MM.1S (cell line): Measurements from ENCODE around the gene STAP1.

ENCODE experiments used
- DNase-seq: peaks from one replicate; pipeline ENCODE4 v3.0.0-alpha.2; 2015
- H2AFZ ChIP-seq: fragments of 300-600 bp; sonication (generic); 2 replicates; pipeline ENCODE4 v1.6.0; 2016; ENCODE audit warnings: antibody characterized with exemption, low read length
- H3F3A ChIP-seq: fragments of 300-600 bp; sonication (generic); 2 replicates; pipeline ENCODE4 v1.6.1; 2016; ENCODE audit warnings: mild to moderate bottlenecking, antibody characterized with exemption, low read length, moderate library complexity, mixed read lengths; ENCODE audit not compliant: insufficient read depth
- H3K27ac ChIP-seq: fragments of 300-600 bp; sonication (generic); 2 replicates; pipeline ENCODE4 v1.5.1; 2016; ENCODE audit warnings: mild to moderate bottlenecking, low read length
- H3K27me3 ChIP-seq: fragments of 300-600 bp; sonication (generic); replicated peaks from 2 replicates; pipeline ENCODE4 v1.6.0; 2016; ENCODE audit warnings: low read length; ENCODE audit not compliant: insufficient read depth
- H3K36me3 ChIP-seq: fragments of 300-600 bp; sonication (generic); replicated peaks from 2 replicates; pipeline ENCODE4 v1.6.1; 2016; ENCODE audit warnings: mild to moderate bottlenecking, low read length, mixed read lengths; ENCODE audit not compliant: insufficient read depth
- H3K4me1 ChIP-seq: fragments of 300-600 bp; sonication (generic); 2 replicates; pipeline ENCODE4 v1.6.1; 2016; ENCODE audit warnings: low read length, mixed read lengths
- H3K4me2 ChIP-seq: fragments of 300-600 bp; sonication (generic); 2 replicates; pipeline ENCODE4 v1.6.0; 2016; ENCODE audit warnings: low read depth, low read length
- H3K4me3 ChIP-seq: fragments of 300-600 bp; sonication (generic); 2 replicates; pipeline ENCODE4 v1.5.1; 2016; ENCODE audit warnings: low read length, mixed read lengths
- H3K79me2 ChIP-seq: fragments of 300-600 bp; sonication (generic); 2 replicates; pipeline ENCODE4 v1.6.1; 2016; ENCODE audit warnings: mixed run types, low read length, mixed read lengths
- H3K9ac ChIP-seq: fragments of 300-600 bp; sonication (generic); 2 replicates; pipeline ENCODE4 v1.6.1; 2016; ENCODE audit warnings: low read length, mixed read lengths
- H3K9me2 ChIP-seq: fragments of 300-600 bp; sonication (generic); replicated peaks from 2 replicates; pipeline ENCODE4 v1.6.1; 2016; ENCODE audit warnings: mild to moderate bottlenecking, low read length, mixed read lengths; ENCODE audit not compliant: insufficient read depth
- H3K9me3 ChIP-seq: fragments of 300-600 bp; sonication (generic); replicated peaks from 2 replicates; pipeline ENCODE4 v1.6.1; 2016; ENCODE audit warnings: mild to moderate bottlenecking, low read length, mixed read lengths; ENCODE audit not compliant: insufficient read depth
- H4K20me1 ChIP-seq: fragments of 300-600 bp; sonication (generic); 2 replicates; pipeline ENCODE4 v1.6.1; 2016; ENCODE audit warnings: mild to moderate bottlenecking, low read length, moderate library complexity, mixed read lengths; ENCODE audit not compliant: insufficient read depth
- CTCF ChIP-seq: fragments of 300-600 bp; sonication (generic); IDR thresholded peaks from 2 replicates; pipeline ENCODE4 v1.5.1; 2016; ENCODE audit warnings: antibody characterized with exemption, low read length, mixed read lengths
- EZH2 ChIP-seq: fragments of 300-600 bp; sonication (generic); optimal IDR thresholded peaks from 2 replicates; pipeline ENCODE3; 2017; ENCODE audit warnings: low read depth, mild to moderate bottlenecking, antibody characterized with exemption, low read length, mixed read lengths
- EZH2phosphoT487 ChIP-seq: fragments of 300-600 bp; sonication (generic); IDR thresholded peaks from 2 replicates; pipeline ENCODE4 v1.6.1; 2018; ENCODE audit warnings: antibody characterized with exemption, low read length

STAP1 gene

GRCh38 chr4:67624939-67625338 is 66.4 kb downstream of the STAP1 start:
- H3K9me2 ChIP-seq = no peaks in the 10 kb centered on the region
- H3K4me1 ChIP-seq = peaks cover 6% of the 10 kb centered on the region
- peaks cover 7% of the 10 kb centered on the region; the same call in 1 of the 2 replicates for H3K36me3 ChIP-seq
- H3K27me3 ChIP-seq = no peaks in the 10 kb centered on the region
- no peak overlapping the region for H3K27ac ChIP-seq
- no peaks in the 10 kb centered on the region for H3K9me3 ChIP-seq
- no peak for DNase-seq
- H3F3A ChIP-seq = no peaks in the 10 kb centered on the region
- no peak overlapping the region for H3K4me2 ChIP-seq
- no peaks in the 10 kb centered on the region for H3K79me2 ChIP-seq
- H2AFZ ChIP-seq = no peak overlapping the region
- TF ChIP-seq EZH2 (no peak), CTCF (no peak), EZH2phosphoT487 (no peak)
- H4K20me1 ChIP-seq = no peaks in the 10 kb centered on the region
- H3K4me3 ChIP-seq = no peak overlapping the region
- H3K9ac ChIP-seq = no peak overlapping the region

GRCh38 chr4:67632492-67632891 is 74.0 kb downstream of the STAP1 start:
- no peaks in the 10 kb centered on the region for H3K79me2 ChIP-seq
- H3K4me2 ChIP-seq = no peak overlapping the region
- H3K4me3 ChIP-seq = no peak overlapping the region
- H3K36me3 ChIP-seq = peaks cover 7% of the 10 kb centered on the region
- H3K9me3 ChIP-seq = no peaks in the 10 kb centered on the region
- no peak for DNase-seq
- H3K27me3 ChIP-seq = no peaks in the 10 kb centered on the region
- TF ChIP-seq EZH2 (no peak), EZH2phosphoT487 (no peak), CTCF (no peak)
- H3F3A ChIP-seq = no peaks in the 10 kb centered on the region
- H4K20me1 ChIP-seq = no peaks in the 10 kb centered on the region
- peaks cover 2% of the 10 kb centered on the region for H3K4me1 ChIP-seq
- no peak overlapping the region for H3K27ac ChIP-seq
- no peak overlapping the region for H2AFZ ChIP-seq
- H3K9ac ChIP-seq = no peak overlapping the region
- no peaks in the 10 kb centered on the region for H3K9me2 ChIP-seq

GRCh38 chr4:67634741-67635140 is 76.2 kb downstream of the STAP1 start:
- Histone ChIP-seq H3K4me3 (no peak overlapping the region), H3K9ac (no peak overlapping the region), H3K79me2 (no peaks in the 10 kb centered on the region), H3K27me3 (no peaks in the 10 kb centered on the region), H2AFZ (no peak overlapping the region), H3K27ac (no peak overlapping the region), H3K9me2 (no peaks in the 10 kb centered on the region), H3K36me3 (peaks cover 7% of the 10 kb centered on the region), H3F3A (no peaks in the 10 kb centered on the region), H4K20me1 (no peaks in the 10 kb centered on the region), H3K4me1 (no peaks in the 10 kb centered on the region), H3K4me2 (no peak overlapping the region), H3K9me3 (no peaks in the 10 kb centered on the region)
- no peak for DNase-seq
- TF ChIP-seq EZH2phosphoT487 (no peak), EZH2 (no peak), CTCF (no peak)
